Left renal cortex interstitium (tissue), 4 donors: ENCODE results near the gene GNPTAB. TPM values are rescaled to one million over a fixed set of nuclear protein-coding genes. Genes with fewer than 3 reads are reported as not detected.

Experiments used
- DNase-seq, 4 donors: peaks; one replicate each; pipeline ENCODE4 v3.0.0-alpha.2; 2013; ENCODE audit warnings: low read depth in 4 of 4, low spot score in 2 of 4, missing footprints in 1 of 4
- polyA plus RNA-seq, 4 donors: library from polyadenylated mRNA; unstranded; fragments of 120-200 nt; gene quantifications; one replicate each; pipeline ENCODE4 v1.2.1, GENCODE V29; 2013; ENCODE audit not compliant: insufficient read length in 4 of 4

Gene GNPTAB
- polyA plus RNA-seq, 4 donors, result 31.8 to 39.2 (median 35.8) TPM

GRCh38 chr12:101777485-101777884 lies 53.3 kb downstream of the GNPTAB start:
- no peak for DNase-seq

- DNase-seq, result no peak
These were observed 54.9 kb downstream of the GNPTAB start for GRCh38 chr12:101775816-101776215.

- DNase-seq, result peak in 3 of 4 donors; percentile 19 to 31 (median 28)
These were observed 57.1 kb downstream of the GNPTAB start for GRCh38 chr12:101773650-101774162.

GRCh38 chr12:101772012-101772775 lies 58.6 kb downstream of the GNPTAB start:
- DNase-seq, result no peak

- no peak for DNase-seq
These were observed 60.9 kb downstream of the GNPTAB start for GRCh38 chr12:101769865-101770264.

GRCh38 chr12:101768781-101769180 lies 62.0 kb downstream of the GNPTAB start:
- DNase-seq, result no peak

- DNase-seq, result no peak
These were observed 63.2 kb downstream of the GNPTAB start for GRCh38 chr12:101767537-101767936.

- no peak for DNase-seq
These were observed 66.5 kb downstream of the GNPTAB start for GRCh38 chr12:101764051-101764792.

- DNase-seq, result no peak
These were observed 67.4 kb downstream of the GNPTAB start for GRCh38 chr12:101763246-101763931.

- DNase-seq, result no peak
These were observed 69.0 kb downstream of the GNPTAB start for GRCh38 chr12:101761781-101762180.

- DNase-seq, result no peak
These were observed 69.4 kb downstream of the GNPTAB start for GRCh38 chr12:101761350-101761749.

GRCh38 chr12:101759396-101760047 lies 71.2 kb downstream of the GNPTAB start:
- no peak for DNase-seq

GRCh38 chr12:101750152-101750551 lies 80.6 kb downstream of the GNPTAB start:
- DNase-seq, result no peak

- DNase-seq, result no peak
These were observed 81.1 kb downstream of the GNPTAB start for GRCh38 chr12:101749657-101750056.

GRCh38 chr12:101748907-101749306 lies 81.9 kb downstream of the GNPTAB start:
- no peak for DNase-seq

GRCh38 chr12:101747697-101748096 lies 83.1 kb downstream of the GNPTAB start:
- DNase-seq, result no peak

GRCh38 chr12:101746661-101747060 lies 84.1 kb downstream of the GNPTAB start:
- peak in 1 of 4 donors; percentile 6 for DNase-seq

- no peak for DNase-seq
These were observed 84.6 kb downstream of the GNPTAB start for GRCh38 chr12:101746196-101746595.

GRCh38 chr12:101745481-101745880 lies 85.3 kb downstream of the GNPTAB start:
- no peak for DNase-seq

- no peak for DNase-seq
These were observed 86.9 kb downstream of the GNPTAB start for GRCh38 chr12:101743724-101744472.
